GM03348 (cell line): Measurements from ENCODE around the gene MAZ.
"Not testable (repeated sequence)": the region's sequence is repeated elsewhere in the genome, so short reads cannot be mapped to it uniquely, and the experiment has no call there.

Source experiments
- DNase-seq: peaks from one replicate; pipeline ENCODE4 v3.0.0; 2012; ENCODE audit warnings: low spot score

MAZ gene

GRCh38 chr16:29825145-29826044 lies 19.1 kb downstream of the MAZ start:
- DNase-seq: peak; percentile 77

DNA sequence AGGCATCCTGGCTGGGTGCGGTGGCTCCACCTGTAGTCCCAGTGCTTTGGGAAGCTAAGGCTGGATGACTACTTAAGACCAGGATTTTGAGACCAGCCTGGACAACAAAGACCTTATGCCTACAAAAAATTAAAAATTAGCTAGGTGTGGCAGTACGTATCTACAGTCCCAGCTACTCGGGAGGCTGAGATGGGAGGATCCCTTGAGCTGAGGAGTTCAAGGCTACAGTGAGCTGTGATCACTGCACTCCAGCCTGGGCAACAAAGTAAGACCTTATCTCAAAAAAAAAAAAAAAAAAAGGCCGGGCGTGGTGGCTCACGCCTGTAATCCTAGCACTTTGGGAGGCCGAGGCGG lies 20.0 kb downstream of the MAZ start:
- DNase-seq: no peak

- no peak for DNase-seq
These were observed 24.4 kb downstream of the MAZ start for GRCh38 chr16:29830774-29831173.

DNA sequence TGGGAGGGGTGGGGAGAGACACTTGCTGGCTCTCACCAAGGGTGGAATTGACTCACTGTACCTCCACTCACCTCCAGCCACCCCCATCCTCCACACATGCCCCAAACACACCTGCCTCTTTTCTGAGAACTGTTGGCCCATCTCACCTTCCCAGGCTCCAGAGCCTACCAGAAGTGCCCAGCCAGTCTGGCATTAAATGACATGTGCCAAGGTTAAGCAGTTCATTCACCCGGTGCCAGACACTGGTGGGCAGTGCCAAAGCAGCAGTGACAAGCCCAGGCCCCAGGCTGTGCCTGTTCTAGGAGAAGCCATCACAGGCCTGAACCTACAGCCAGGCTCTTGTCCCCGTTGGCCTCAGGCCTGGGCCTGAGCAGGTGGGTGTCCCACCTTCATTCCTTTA lies 25.2 kb downstream of the MAZ start:
- DNase-seq: no peak

DNA sequence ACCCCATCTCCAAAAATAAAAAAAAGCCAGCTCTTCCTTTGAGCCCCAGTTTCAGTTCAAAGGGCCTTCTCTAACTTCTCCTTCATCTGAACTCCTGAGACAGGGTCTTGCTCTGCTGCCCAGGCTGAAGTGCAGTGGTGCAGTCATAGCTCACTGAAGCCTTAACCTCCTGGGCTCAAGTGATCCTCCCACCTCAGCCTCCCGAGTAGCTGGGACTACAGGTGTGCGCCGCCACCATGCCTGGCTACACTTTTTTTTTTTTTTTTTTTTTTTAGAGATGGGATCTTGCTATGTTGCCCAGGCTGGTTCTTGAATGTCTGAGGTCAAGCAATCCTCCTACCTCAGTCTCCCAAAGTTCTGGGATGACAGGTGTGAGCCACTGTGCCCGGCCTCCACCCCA lies 26.9 kb downstream of the MAZ start:
- DNase-seq: not testable (repeated sequence)

GRCh38 chr16:29834079-29834478 lies 27.8 kb downstream of the MAZ start:
- no peak for DNase-seq

- no peak for DNase-seq
These were observed 29.6 kb downstream of the MAZ start for GRCh38 chr16:29835926-29836325.

DNA sequence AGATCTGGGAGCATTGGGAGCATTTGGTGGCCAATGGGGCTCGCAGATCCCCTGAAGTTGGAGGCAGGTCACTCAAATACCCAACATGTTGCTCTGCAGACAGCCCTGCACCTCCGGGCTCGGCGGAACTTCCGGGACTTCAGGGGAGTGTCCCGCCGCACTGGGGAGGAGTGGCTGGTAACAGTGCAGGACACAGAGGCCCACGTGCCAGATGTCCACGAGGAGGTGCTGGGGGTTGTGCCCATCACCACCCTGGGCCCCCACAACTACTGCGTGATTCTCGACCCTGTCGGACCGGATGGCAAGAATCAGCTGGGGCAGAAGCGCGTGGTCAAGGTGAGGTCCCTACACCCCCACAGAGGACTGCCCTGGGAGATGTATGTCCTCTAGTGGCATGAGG lies 30.3 kb downstream of the MAZ start:
- no peak for DNase-seq

GRCh38 chr16:29837841-29838240 lies 31.5 kb downstream of the MAZ start:
- DNase-seq: no peak

- DNase-seq: no peak
These were observed 33.5 kb downstream of the MAZ start for GRCh38 chr16:29839822-29840221.

DNA sequence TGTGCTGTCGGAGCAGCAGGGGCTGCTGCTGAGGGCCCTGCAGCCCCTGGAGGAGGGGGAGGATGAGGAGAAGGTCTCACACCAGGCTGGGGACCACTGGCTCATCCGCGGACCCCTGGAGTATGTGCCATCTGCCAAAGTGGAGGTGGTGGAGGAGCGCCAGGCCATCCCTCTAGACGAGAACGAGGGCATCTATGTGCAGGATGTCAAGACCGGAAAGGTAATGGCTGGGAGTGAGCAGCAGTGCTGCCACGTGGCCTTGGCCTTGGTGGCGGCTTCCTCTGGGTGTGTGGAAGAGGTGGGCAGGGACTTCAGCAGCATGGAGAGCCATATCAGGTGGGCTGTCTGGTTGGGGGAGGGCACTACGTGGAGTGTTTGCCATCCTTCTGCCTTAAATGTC lies 33.9 kb downstream of the MAZ start:
- no peak for DNase-seq

- no peak for DNase-seq
These were observed 35.3 kb downstream of the MAZ start for GRCh38 chr16:29841631-29842030.

DNA sequence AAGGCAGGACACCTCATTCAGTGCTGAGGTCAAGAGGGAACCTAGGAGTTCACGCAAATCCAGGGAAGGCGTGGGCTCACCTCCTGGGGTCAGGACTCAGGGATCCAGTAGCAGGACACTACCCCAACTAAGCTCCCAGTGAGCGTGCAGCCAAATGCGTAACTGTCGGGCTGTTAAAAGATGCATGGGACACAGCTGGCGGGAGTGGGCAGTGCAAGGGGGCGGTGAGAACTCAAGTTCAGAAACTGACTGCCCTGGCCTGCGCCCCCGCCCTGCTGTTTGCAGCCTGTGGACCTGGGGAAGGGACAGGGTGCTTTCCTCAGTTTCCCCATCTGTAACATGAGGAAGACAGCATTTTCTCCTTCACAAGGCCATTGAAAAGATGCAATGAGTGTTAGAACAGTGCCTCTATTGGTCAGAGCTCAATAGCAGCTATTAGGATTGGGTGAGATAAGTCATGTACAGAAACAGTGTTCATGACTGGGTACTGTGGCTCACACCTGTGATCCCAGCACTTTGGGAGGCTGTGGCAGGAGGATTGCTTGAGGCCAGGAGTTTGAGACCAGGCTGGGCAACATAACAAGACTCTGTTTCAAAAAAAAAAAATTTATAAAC lies 36.5 kb downstream of the MAZ start:
- no peak for DNase-seq

GRCh38 chr16:29843931-29844330 lies 37.6 kb downstream of the MAZ start:
- no peak for DNase-seq

DNA sequence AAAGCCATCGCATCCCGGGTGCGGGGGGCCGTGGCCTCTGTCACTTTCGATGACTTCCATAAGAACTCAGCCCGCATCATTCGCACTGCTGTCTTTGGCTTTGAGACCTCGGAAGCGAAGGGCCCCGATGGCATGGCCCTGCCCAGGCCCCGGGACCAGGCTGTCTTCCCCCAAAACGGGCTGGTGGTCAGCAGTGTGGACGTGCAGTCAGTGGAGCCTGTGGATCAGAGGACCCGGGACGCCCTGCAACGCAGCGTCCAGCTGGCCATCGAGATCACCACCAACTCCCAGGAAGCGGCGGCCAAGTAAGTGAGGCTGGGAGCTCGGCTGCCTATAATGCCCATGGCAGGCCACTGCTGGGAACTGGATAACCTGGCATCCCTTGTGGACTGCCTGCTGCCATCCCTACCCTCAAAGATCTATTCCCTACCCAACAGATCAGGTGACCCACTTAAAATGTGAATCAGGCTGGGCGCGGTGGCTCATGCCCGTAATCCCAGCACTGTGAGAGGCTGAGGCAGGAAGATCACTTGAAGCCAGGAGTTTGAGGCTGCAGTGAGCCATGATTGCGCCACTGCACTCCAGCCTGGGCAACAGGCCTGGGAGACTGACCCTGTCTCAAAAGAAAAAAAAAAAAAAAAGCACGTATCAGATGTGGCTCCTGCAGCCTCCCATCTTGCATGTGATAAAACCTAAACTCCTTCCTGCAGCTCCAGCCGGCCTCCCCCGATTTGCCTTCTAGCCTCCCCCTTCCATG lies 38.4 kb downstream of the MAZ start:
- no peak for DNase-seq

DNA sequence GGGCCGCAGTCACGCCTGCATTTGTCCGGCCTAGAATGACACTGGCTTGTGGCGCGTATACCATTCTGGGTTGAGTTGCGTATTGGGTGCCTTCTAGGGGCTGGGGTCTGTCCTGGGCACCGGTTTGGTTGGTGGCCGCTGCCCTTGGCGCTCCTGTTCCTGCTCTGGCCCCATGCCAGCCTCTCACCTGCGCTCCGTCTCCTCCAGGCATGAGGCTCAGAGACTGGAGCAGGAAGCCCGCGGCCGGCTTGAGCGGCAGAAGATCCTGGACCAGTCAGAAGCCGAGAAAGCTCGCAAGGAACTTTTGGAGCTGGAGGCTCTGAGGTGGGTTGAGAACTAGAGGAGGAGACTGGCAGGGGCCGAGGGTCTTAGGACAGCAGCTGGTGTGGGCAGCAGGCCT lies 39.3 kb downstream of the MAZ start:
- no peak for DNase-seq

- peak; percentile 85 for DNase-seq
These were observed 42.3 kb downstream of the MAZ start for GRCh38 chr16:29848420-29849297.

DNA sequence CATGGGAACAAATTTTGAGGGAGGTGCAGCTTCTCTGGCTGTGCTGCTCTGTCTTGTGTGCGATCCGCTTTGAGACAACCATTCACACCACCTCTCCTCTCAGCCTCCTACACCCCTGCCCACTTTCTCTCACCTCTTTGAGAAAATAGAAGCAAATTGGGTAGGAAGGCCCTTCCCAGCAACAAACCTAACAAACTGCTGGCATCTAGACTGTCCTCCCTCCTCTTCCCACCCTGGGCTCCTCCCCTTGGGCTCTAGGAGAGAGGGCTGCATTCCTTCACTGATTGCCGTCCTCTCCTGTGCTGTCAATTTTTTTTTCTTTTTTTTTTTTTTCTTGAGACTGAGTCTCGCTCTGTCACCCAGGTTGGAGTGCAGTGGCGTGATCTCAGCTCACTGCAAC lies 43.2 kb downstream of the MAZ start:
- no peak for DNase-seq

DNA sequence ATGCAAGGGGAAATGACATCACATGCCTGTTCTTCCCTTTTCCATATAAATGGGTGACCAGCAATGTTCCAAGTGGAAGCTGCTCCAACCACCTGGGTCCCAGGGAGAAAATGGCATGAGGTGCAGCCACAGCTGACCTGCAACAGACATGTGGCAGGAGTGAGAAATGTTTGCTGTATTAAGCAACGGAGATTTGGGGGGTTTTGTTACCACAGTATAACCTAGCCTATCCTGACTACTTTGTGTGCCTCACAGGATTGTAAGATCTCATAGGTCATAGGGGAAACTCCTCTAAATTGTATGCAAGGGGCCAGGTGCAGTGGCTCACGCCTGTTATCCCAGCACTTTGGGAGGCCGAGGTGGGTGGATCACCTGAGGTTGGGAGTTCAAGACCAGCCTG lies 44.7 kb downstream of the MAZ start:
- no peak for DNase-seq

DNA sequence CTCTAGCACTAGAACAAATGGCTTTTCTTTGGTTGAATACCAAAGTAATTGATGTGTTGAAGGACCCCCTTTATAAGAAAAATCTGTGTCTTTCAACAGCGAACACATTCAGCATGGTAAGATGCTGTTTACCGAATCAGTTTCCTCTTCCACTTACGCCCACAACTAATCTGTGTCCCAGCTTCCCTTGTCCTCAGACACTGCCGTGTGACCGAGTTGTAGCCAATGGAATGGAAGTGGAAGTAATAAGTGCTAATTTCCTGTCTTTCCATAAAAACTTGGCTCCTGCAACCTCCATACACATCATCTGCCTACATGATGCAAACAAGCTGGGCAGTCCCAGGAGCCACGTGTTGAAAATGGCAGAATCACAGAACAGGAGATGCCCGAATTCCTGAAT lies 46.3 kb downstream of the MAZ start:
- peak; percentile 68 for DNase-seq

- DNase-seq: no peak
These were observed 48.3 kb downstream of the MAZ start for GRCh38 chr16:29854520-29855100.
